ENCODE results near the gene RARRES2. TPM values are rescaled to one million over a fixed set of nuclear protein-coding genes. Genes with fewer than 3 reads are reported as not detected.
A peak's percentile ranks its signal among the peaks of the same experiment; 100 is the strongest.

RARRES2 gene
- total RNA-seq, 4 donors from 2014 or later = 143 to 193 (median 173) TPM

DNA sequence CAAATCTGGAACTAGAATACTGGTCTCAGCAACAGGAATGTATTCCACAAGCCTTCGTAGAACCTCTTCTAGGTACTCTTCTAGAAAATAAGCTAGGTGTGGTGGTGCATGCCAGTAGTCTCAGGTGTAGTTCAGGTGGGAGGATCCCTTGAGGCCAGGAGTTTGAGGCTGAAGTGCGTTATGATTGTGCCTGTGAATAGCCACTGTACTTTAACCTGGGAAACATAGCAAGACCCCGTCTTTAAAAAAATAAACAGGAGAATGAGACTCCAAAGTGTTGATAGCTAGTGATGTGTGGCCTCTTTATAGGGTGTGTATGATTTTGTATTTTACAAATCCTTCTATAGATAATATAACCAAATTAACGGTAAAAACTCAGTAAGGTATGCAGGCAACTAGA is 36.2 kb upstream of the RARRES2 start:
- H3K9me3 ChIP-seq = no peaks in the 10 kb centered on the region
- peaks cover 4 to 24% (median 18%) of the 10 kb centered on the region in 4 donors for H3K36me3 ChIP-seq
- peaks cover 36 to 54% (median 52%) of the 10 kb centered on the region in 4 donors for H3K4me1 ChIP-seq
- DNase-seq (ENCODE audit: extremely low spot score) = no peak
- no peaks in the 10 kb centered on the region for H3K27me3 ChIP-seq
- H3K4me3 ChIP-seq = no peak overlapping the region
- WGBS = 63% methylated on average over 4 of the region's 4 CpGs
- TF ChIP-seq POLR2AphosphoS5 (IDR thresholded peaks at IDR 0.05) (no peak), POLR2A (IDR thresholded peaks at IDR 0.05; ENCODE audit: low read depth) (no peak), EP300 (IDR thresholded peaks at IDR 0.05) (no peak)
- TF ChIP-seq, protein P1, sequence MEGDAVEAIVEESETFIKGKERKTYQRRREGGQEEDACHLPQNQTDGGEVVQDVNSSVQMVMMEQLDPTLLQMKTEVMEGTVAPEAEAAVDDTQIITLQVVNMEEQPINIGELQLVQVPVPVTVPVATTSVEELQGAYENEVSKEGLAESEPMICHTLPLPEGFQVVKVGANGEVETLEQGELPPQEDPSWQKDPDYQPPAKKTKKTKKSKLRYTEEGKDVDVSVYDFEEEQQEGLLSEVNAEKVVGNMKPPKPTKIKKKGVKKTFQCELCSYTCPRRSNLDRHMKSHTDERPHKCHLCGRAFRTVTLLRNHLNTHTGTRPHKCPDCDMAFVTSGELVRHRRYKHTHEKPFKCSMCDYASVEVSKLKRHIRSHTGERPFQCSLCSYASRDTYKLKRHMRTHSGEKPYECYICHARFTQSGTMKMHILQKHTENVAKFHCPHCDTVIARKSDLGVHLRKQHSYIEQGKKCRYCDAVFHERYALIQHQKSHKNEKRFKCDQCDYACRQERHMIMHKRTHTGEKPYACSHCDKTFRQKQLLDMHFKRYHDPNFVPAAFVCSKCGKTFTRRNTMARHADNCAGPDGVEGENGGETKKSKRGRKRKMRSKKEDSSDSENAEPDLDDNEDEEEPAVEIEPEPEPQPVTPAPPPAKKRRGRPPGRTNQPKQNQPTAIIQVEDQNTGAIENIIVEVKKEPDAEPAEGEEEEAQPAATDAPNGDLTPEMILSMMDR (IDR thresholded peaks at IDR 0.05) = no peak
- intact Hi-C loops (cut with DNase I) = no loop called here
- peak overlapping the region; percentile 91 to 96 (median 93) for H3K27ac ChIP-seq (replicated peaks in 1 of 4)

DNA sequence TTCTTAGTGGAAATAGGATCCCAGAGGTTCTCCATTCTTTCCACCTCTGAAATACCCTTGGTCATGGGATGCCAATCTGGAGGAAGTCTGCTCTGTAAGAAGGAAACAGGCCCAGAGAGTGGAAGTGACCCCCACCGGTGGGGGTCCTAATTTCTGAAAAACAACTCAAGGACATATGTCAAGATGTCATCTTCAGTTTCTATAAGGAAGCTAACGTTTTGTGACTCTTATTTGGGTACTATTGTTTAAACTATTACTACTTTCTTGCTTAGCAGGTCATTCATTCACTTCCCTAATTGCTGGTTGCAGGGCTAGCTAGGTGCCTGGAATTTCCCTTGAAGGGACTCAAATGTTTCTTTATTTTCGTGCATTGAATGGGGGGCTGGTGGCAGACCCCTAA is 35.8 kb upstream of the RARRES2 start:
- DNase-seq (ENCODE audit: extremely low spot score) = no peak
- peaks cover 37 to 54% (median 51%) of the 10 kb centered on the region in 4 donors for H3K4me1 ChIP-seq
- H3K27me3 ChIP-seq = no peaks in the 10 kb centered on the region
- TF ChIP-seq, protein P1 (IDR thresholded peaks at IDR 0.05) = no peak
- no peak for TF ChIP-seq POLR2A (IDR thresholded peaks at IDR 0.05; ENCODE audit: low read depth)
- no peak for TF ChIP-seq POLR2AphosphoS5 (IDR thresholded peaks at IDR 0.05)
- TF ChIP-seq EP300 (IDR thresholded peaks at IDR 0.05) = no peak
- H3K27ac ChIP-seq (replicated peaks in 1 of 4) = peak overlapping the region; percentile 28 to 96 (median 91)
- H3K36me3 ChIP-seq = peaks cover 8 to 28% (median 22%) of the 10 kb centered on the region in 4 donors
- no peaks in the 10 kb centered on the region for H3K9me3 ChIP-seq
- 50% methylated on average over 3 of the region's 3 CpGs for WGBS
- intact Hi-C loops (cut with DNase I) = no loop called here
- no peak overlapping the region for H3K4me3 ChIP-seq

DNA sequence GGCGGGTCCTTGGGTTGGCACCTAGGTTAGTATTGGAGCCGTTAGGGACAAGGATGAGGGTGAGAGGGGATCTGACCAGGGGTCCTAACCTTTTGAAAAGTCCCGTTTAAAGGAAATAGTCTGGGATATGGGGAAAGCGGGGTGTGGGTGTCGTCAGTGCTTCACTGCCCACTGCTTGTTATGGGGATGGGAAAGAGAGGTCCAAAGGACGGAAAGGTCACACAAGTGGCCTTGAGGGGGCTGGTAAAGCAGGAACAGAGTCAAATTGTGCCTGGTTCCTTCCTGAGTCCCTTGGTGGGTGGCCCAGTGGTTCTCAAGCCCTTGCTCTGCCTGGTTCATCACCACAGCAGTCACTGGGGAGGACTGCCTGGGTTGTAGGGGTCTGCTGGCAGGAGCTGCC is 35.1 kb upstream of the RARRES2 start:
- H3K36me3 ChIP-seq = peaks cover 14 to 32% (median 28%) of the 10 kb centered on the region in 4 donors
- no peak for DNase-seq (ENCODE audit: extremely low spot score)
- peaks cover 37 to 54% (median 48%) of the 10 kb centered on the region in 4 donors for H3K4me1 ChIP-seq
- H3K27me3 ChIP-seq = no peaks in the 10 kb centered on the region
- H3K9me3 ChIP-seq = no peaks in the 10 kb centered on the region
- intact Hi-C loops (cut with DNase I) = no loop called here
- no peak overlapping the region for H3K4me3 ChIP-seq
- WGBS = 86% methylated on average over 6 of the region's 6 CpGs
- peak overlapping the region in 3 of 4 donors; percentile 8 to 96 (median 16) for H3K27ac ChIP-seq (replicated peaks in 1 of 4)
- no peak for TF ChIP-seq POLR2A (IDR thresholded peaks at IDR 0.05; ENCODE audit: low read depth)
- TF ChIP-seq, protein P1 (IDR thresholded peaks at IDR 0.05) = no peak
- TF ChIP-seq POLR2AphosphoS5 (IDR thresholded peaks at IDR 0.05) = no peak
- no peak for TF ChIP-seq EP300 (IDR thresholded peaks at IDR 0.05)

DNA sequence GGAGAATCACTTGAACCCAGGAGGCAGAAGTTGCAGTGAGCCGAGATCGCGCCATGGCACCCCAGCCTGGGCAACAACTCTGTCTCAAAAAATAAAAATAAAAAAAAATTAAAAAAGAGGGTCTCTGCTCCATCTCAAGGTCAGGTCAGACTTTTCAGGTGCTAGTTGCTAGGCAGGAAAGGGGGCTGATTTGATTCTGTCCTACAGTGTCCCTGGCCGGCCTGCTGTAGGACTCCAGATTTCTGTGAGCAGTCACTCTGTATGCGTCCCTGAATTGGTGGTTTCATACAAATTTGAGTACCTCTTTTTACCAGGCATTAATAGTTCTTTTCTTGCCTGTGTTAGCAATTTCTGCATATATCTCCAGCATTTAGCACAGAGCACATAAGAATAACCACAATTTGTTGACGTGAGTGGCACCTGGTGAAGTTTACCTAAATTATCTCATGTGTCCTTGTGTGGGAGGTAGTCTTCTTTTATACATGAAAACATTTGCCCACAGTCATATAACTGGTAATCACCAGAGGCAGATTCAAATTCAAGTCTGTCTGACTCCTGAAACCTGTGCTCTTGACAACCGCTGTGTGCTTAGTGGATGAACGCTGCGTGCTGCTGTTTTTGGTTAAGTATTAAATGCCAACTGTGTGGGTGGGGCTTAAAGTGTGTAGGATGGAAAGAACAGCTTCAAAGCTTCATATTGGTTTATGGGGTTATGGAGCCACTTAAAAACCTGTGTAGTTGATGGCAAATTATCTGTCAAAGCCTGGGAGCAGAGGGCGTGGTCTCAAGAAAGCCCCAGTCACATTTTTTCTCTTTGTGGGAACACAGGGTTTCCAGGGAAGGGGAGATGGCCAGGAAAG is 34.5 kb upstream of the RARRES2 start:
- no peaks in the 10 kb centered on the region for H3K9me3 ChIP-seq
- TF ChIP-seq POLR2A (IDR thresholded peaks at IDR 0.05; ENCODE audit: low read depth) = no peak
- TF ChIP-seq, protein P1 (IDR thresholded peaks at IDR 0.05) = no peak
- peaks cover 19 to 39% (median 35%) of the 10 kb centered on the region in 4 donors for H3K36me3 ChIP-seq
- H3K4me1 ChIP-seq = peaks cover 40 to 54% (median 49%) of the 10 kb centered on the region in 4 donors
- WGBS = 94% methylated on average over 10 of the region's 10 CpGs
- peak overlapping the region in 2 of 4 donors; percentile 16 to 96 for H3K27ac ChIP-seq (replicated peaks in 1 of 4)
- no peak for DNase-seq (ENCODE audit: extremely low spot score)
- intact Hi-C loops (cut with DNase I) = no loop called here
- no peak overlapping the region for H3K4me3 ChIP-seq
- H3K27me3 ChIP-seq = no peaks in the 10 kb centered on the region

All from esophagus muscularis mucosa (tissue), 4 donors.